Measurements from ENCODE around the gene NUF2.

The NUF2 gene

DNA sequence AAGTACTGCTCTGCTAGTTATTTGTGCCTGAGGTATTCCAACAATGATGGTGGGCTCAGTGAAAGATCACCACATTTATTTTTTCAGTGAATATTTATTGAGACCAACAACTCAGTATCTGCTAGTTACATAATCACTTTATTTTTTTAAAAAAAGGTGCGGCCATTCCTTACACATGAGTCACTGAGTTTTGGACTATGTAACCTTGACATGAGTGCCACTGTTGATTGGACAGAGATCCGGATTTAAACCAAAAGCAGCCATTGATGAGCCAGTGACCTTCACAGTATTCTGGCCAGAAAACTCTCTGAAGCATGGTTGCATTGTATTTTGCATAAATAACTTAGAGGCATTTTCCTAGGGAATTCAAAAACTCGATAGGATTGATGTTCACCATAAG is 79.5 kb downstream of the NUF2 start:
- TF ChIP-seq TCF12 (IDR thresholded peaks at IDR 0.05; ENCODE audit: low read depth) (no peak), RAD21 (IDR thresholded peaks at IDR 0.05; ENCODE audit: low read depth) (no peak), NFIC (IDR thresholded peaks at IDR 0.05) (no peak)
- TF ChIP-seq, protein P1, sequence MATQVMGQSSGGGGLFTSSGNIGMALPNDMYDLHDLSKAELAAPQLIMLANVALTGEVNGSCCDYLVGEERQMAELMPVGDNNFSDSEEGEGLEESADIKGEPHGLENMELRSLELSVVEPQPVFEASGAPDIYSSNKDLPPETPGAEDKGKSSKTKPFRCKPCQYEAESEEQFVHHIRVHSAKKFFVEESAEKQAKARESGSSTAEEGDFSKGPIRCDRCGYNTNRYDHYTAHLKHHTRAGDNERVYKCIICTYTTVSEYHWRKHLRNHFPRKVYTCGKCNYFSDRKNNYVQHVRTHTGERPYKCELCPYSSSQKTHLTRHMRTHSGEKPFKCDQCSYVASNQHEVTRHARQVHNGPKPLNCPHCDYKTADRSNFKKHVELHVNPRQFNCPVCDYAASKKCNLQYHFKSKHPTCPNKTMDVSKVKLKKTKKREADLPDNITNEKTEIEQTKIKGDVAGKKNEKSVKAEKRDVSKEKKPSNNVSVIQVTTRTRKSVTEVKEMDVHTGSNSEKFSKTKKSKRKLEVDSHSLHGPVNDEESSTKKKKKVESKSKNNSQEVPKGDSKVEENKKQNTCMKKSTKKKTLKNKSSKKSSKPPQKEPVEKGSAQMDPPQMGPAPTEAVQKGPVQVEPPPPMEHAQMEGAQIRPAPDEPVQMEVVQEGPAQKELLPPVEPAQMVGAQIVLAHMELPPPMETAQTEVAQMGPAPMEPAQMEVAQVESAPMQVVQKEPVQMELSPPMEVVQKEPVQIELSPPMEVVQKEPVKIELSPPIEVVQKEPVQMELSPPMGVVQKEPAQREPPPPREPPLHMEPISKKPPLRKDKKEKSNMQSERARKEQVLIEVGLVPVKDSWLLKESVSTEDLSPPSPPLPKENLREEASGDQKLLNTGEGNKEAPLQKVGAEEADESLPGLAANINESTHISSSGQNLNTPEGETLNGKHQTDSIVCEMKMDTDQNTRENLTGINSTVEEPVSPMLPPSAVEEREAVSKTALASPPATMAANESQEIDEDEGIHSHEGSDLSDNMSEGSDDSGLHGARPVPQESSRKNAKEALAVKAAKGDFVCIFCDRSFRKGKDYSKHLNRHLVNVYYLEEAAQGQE (IDR thresholded peaks at IDR 0.05; ENCODE audit: low read depth) = no peak
- TF ChIP-seq, protein P2, sequence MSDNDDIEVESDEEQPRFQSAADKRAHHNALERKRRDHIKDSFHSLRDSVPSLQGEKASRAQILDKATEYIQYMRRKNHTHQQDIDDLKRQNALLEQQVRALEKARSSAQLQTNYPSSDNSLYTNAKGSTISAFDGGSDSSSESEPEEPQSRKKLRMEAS (IDR thresholded peaks at IDR 0.05) = no peak
